ENCODE results near the gene ZNF562. TPM values are rescaled to one million over a fixed set of nuclear protein-coding genes. Genes with fewer than 3 reads are reported as not detected.
"Not testable (repeated sequence)": the region's sequence is repeated elsewhere in the genome, so short reads cannot be mapped to it uniquely, and the experiment has no call there.

Gene ZNF562
- total RNA-seq, 2 experiments from 2014 or later, result 35.4 to 36.6 TPM

GRCh38 chr19:9668544-9668943 lies 6.4 kb downstream of the ZNF562 start:
- H3K4me3 Mint-ChIP-seq, result no peak overlapping the region
- peaks cover 22% of the 10 kb centered on the region for H3K4me1 Mint-ChIP-seq

GRCh38 chr19:9667898-9668297 lies 7.0 kb downstream of the ZNF562 start:
- no peak for DNase-seq
- H3K27me3 Mint-ChIP-seq, result no peaks in the 10 kb centered on the region
- peaks cover 22% of the 10 kb centered on the region for H3K4me1 Mint-ChIP-seq
- no peak overlapping the region for H3K27ac Mint-ChIP-seq
- peaks cover 45% of the 10 kb centered on the region for H3K9me3 Mint-ChIP-seq
- H3K4me3 Mint-ChIP-seq, result no peak overlapping the region
- H3K36me3 Mint-ChIP-seq, result peaks cover 89% of the 10 kb centered on the region

More at GRCh38 chr19:9668544-9668943, 6.4 kb downstream of the ZNF562 start:
- Mint-ChIP-seq H3K27me3 (no peaks in the 10 kb centered on the region), H3K27ac (no peak overlapping the region), H3K36me3 (peaks cover 92% of the 10 kb centered on the region), H3K9me3 (peaks cover 46% of the 10 kb centered on the region)
- no peak for DNase-seq

GRCh38 chr19:9658769-9659168 lies 16.1 kb downstream of the ZNF562 start:
- H3K4me3 Mint-ChIP-seq, result no peak overlapping the region
- H3K27ac Mint-ChIP-seq, result no peak overlapping the region
- H3K4me1 Mint-ChIP-seq, result peaks cover 15% of the 10 kb centered on the region

GRCh38 chr19:9653066-9653555 lies 21.8 kb downstream of the ZNF562 start:
- peaks cover 89% of the 10 kb centered on the region for H3K36me3 Mint-ChIP-seq
- not testable (repeated sequence) for DNase-seq, H3K27ac Mint-ChIP-seq, H3K4me3 Mint-ChIP-seq, H3K27me3 Mint-ChIP-seq, H3K4me1 Mint-ChIP-seq
- peaks cover 36% of the 10 kb centered on the region for H3K9me3 Mint-ChIP-seq

More at GRCh38 chr19:9658769-9659168, 16.1 kb downstream of the ZNF562 start:
- peaks cover 61% of the 10 kb centered on the region for H3K36me3 Mint-ChIP-seq
- H3K9me3 Mint-ChIP-seq, result peaks cover 6% of the 10 kb centered on the region
- no peaks in the 10 kb centered on the region for H3K27me3 Mint-ChIP-seq
- no peak for DNase-seq

GRCh38 chr19:9651464-9651863 lies 23.4 kb downstream of the ZNF562 start:
- H3K27me3 Mint-ChIP-seq, DNase-seq, H3K4me3 Mint-ChIP-seq, H3K27ac Mint-ChIP-seq, H3K4me1 Mint-ChIP-seq: not testable (repeated sequence)
- Mint-ChIP-seq H3K9me3 (peaks cover 35% of the 10 kb centered on the region), H3K36me3 (peaks cover 73% of the 10 kb centered on the region)

- Mint-ChIP-seq H3K36me3 (peaks cover 69% of the 10 kb centered on the region), H3K27ac (no peak overlapping the region), H3K4me3 (no peak overlapping the region), H3K27me3 (no peaks in the 10 kb centered on the region), H3K9me3 (peaks cover 31% of the 10 kb centered on the region), H3K4me1 (peaks cover 2% of the 10 kb centered on the region)
- no peak for DNase-seq
Measured at GRCh38 chr19:9650345-9650744, 24.6 kb downstream of the ZNF562 start.

- Mint-ChIP-seq H3K27me3 (no peaks in the 10 kb centered on the region), H3K36me3 (peaks cover 47% of the 10 kb centered on the region), H3K9me3 (peaks cover 23% of the 10 kb centered on the region), H3K4me1 (peaks cover 4% of the 10 kb centered on the region), H3K27ac (no peak overlapping the region), H3K4me3 (no peak overlapping the region)
- DNase-seq, result no peak
Measured at GRCh38 chr19:9645472-9645871, 29.4 kb downstream of the ZNF562 start.

- peaks cover 21% of the 10 kb centered on the region for H3K9me3 Mint-ChIP-seq
- DNase-seq, result no peak
- no peak overlapping the region for H3K27ac Mint-ChIP-seq
- peaks cover 2% of the 10 kb centered on the region for H3K4me1 Mint-ChIP-seq
- H3K4me3 Mint-ChIP-seq, result no peak overlapping the region
- H3K27me3 Mint-ChIP-seq, result no peaks in the 10 kb centered on the region
- peaks cover 46% of the 10 kb centered on the region for H3K36me3 Mint-ChIP-seq
Measured at GRCh38 chr19:9644472-9644871, 30.4 kb downstream of the ZNF562 start.

GRCh38 chr19:9641810-9642209 lies 33.1 kb downstream of the ZNF562 start:
- peaks cover 2% of the 10 kb centered on the region for H3K4me1 Mint-ChIP-seq
- peaks cover 36% of the 10 kb centered on the region for H3K36me3 Mint-ChIP-seq
- no peak overlapping the region for H3K27ac Mint-ChIP-seq
- peaks cover 16% of the 10 kb centered on the region for H3K9me3 Mint-ChIP-seq
- no peaks in the 10 kb centered on the region for H3K27me3 Mint-ChIP-seq
- no peak overlapping the region for H3K4me3 Mint-ChIP-seq
- DNase-seq, result no peak

GRCh38 chr19:9640956-9641355 lies 33.9 kb downstream of the ZNF562 start:
- Mint-ChIP-seq H3K4me3 (no peak overlapping the region), H3K27me3 (no peaks in the 10 kb centered on the region), H3K27ac (no peak overlapping the region), H3K4me1 (peaks cover 2% of the 10 kb centered on the region), H3K36me3 (peaks cover 32% of the 10 kb centered on the region), H3K9me3 (peaks cover 16% of the 10 kb centered on the region)
- no peak for DNase-seq

- Mint-ChIP-seq H3K4me1 (no peaks in the 10 kb centered on the region), H3K36me3 (peaks cover 27% of the 10 kb centered on the region), H3K4me3 (no peak overlapping the region), H3K9me3 (peaks cover 7% of the 10 kb centered on the region), H3K27ac (no peak overlapping the region), H3K27me3 (no peaks in the 10 kb centered on the region)
- no peak for DNase-seq
Measured at GRCh38 chr19:9636018-9636417, 38.9 kb downstream of the ZNF562 start.

- DNase-seq, result no peak
- peaks cover 2% of the 10 kb centered on the region for H3K4me1 Mint-ChIP-seq
- no peaks in the 10 kb centered on the region for H3K9me3 Mint-ChIP-seq
- no peaks in the 10 kb centered on the region for H3K27me3 Mint-ChIP-seq
- peaks cover 12% of the 10 kb centered on the region for H3K36me3 Mint-ChIP-seq
- H3K4me3 Mint-ChIP-seq, result no peak overlapping the region
- no peak overlapping the region for H3K27ac Mint-ChIP-seq
Measured at GRCh38 chr19:9627856-9628255, 47.0 kb downstream of the ZNF562 start.

- Mint-ChIP-seq H3K4me3 (peak overlapping the region; percentile 48), H3K27me3 (no peaks in the 10 kb centered on the region), H3K9me3 (peaks cover 7% of the 10 kb centered on the region), H3K36me3 (peaks cover 32% of the 10 kb centered on the region), H3K27ac (no peak overlapping the region), H3K4me1 (peaks cover 18% of the 10 kb centered on the region)
- no peak for DNase-seq
Measured at GRCh38 chr19:9622531-9622930, 52.4 kb downstream of the ZNF562 start.

GRCh38 chr19:9621156-9622037 lies 53.5 kb downstream of the ZNF562 start, which contains the start of gene ZNF561:
Gene ZNF561, minus strand, starts transcription at chr19:9621232. Its CDS starts 1,776 bp downstream, at chr19:9619456.
- Mint-ChIP-seq H3K27me3 (no peaks in the 10 kb centered on the region), H3K9me3 (peaks cover 7% of the 10 kb centered on the region), H3K36me3 (peaks cover 40% of the 10 kb centered on the region), H3K4me3 (peak within 1 kb of the TSS; percentile 99), H3K4me1 (peaks cover 18% of the 10 kb centered on the region), H3K27ac (peak within 1 kb of the TSS; percentile 100)
- DNase-seq, result peak; percentile 85

- no peak for DNase-seq
- H3K36me3 Mint-ChIP-seq, result peaks cover 45% of the 10 kb centered on the region
- peaks cover 18% of the 10 kb centered on the region for H3K4me1 Mint-ChIP-seq
- no peaks in the 10 kb centered on the region for H3K27me3 Mint-ChIP-seq
- peaks cover 7% of the 10 kb centered on the region for H3K9me3 Mint-ChIP-seq
- peak overlapping the region; percentile 100 for H3K27ac Mint-ChIP-seq
- H3K4me3 Mint-ChIP-seq, result peak overlapping the region; percentile 99
Measured at GRCh38 chr19:9620842-9621155, 54.1 kb downstream of the ZNF562 start.

- Mint-ChIP-seq H3K27ac (no peak overlapping the region), H3K4me3 (no peak overlapping the region), H3K36me3 (peaks cover 80% of the 10 kb centered on the region), H3K27me3 (no peaks in the 10 kb centered on the region), H3K9me3 (peaks cover 13% of the 10 kb centered on the region), H3K4me1 (peaks cover 7% of the 10 kb centered on the region)
- no peak for DNase-seq
Measured at GRCh38 chr19:9615844-9616243, 59.1 kb downstream of the ZNF562 start.

Measured in activated naive CD8-positive, alpha-beta T cell treated with anti-CD3 and anti-CD28 coated beads for 36 hours (primary cell).